BE2C (cell line): ENCODE measurements around the gene GATA1.

ENCODE experiments used
- DNase-seq: peaks from one replicate; pipeline ENCODE4 v3.0.0-alpha.2; 2020
- H3K27me3 ChIP-seq: fragments of 250-450 bp; sonication (Bioruptor Pico); 2 replicates; pipeline ENCODE4 v1.5.1; 2020; ENCODE audit warnings: mild to moderate bottlenecking
- H3K36me3 ChIP-seq: fragments of 250-450 bp; sonication (Bioruptor Pico); 2 replicates; pipeline ENCODE4 v1.5.1; 2020; ENCODE audit warnings: mild to moderate bottlenecking
- H3K4me1 ChIP-seq: fragments of 250-450 bp; sonication (Bioruptor Pico); 2 replicates; pipeline ENCODE4 v1.5.1; 2020
- H3K4me3 ChIP-seq: 2 replicates; pipeline ENCODE4 v1.5.1; 2011; ENCODE audit warnings: low read depth, low read length
- H3K9me3 ChIP-seq: fragments of 250-450 bp; sonication (Bioruptor Pico); 2 replicates; pipeline ENCODE4 v1.5.1; 2020
- CTCF ChIP-seq: IDR thresholded peaks from 2 replicates; pipeline ENCODE4 v1.5.1; 2012; ENCODE audit warnings: mild to moderate bottlenecking, low read depth, low read length

GATA1 gene

DNA sequence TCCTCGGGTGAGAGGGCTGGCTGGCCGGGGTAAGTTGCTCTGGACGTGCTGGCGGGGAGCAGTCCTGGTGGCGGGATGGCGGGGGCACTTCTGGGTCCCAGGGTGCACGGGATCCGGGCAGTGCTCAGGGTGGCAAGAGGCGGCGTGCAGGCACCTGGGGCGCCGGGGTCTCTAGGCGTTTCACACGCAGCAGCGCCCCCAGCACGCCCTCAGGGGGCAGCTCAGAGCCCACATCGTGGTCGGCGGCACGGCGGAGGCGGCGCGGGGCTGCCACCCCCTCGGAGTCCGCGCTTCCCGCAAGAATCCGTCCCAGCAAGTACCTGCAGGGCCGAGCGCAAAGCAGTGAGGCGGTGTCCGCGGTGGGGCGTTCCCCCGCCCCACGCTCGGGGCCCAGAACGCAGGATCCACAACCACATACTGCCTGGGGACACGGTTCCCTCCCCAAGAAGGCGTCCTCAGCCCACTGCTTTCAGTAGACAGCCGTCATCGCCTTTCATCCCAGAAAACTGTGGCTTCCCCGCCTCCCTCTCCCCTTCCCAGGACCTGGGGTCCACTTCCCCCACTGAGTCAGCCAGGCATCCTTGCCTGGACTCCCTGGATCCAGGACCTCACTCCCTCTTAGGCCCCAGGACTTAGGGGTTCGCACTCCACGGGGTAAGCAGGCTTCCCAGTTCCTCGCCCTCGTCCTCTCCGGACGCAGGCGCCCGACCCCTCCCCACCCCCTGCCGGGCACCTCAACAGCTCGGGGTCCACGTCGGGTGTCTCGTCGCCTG is 44.9 kb downstream of the GATA1 start:
- no peaks in the 10 kb centered on the region for H3K9me3 ChIP-seq
- TF ChIP-seq CTCF: no peak
- no peaks in the 10 kb centered on the region for H3K4me1 ChIP-seq
- H3K4me3 ChIP-seq: no peak overlapping the region
- H3K36me3 ChIP-seq: no peaks in the 10 kb centered on the region
- no peaks in the 10 kb centered on the region for H3K27me3 ChIP-seq
- DNase-seq: no peak

- no peak for DNase-seq
- Histone ChIP-seq H3K9me3 (no peaks in the 10 kb centered on the region), H3K36me3 (no peaks in the 10 kb centered on the region), H3K27me3 (no peaks in the 10 kb centered on the region), H3K4me1 (no peaks in the 10 kb centered on the region), H3K4me3 (no peak overlapping the region)
- no peak for TF ChIP-seq CTCF
These were observed 45.5 kb downstream of the GATA1 start for GRCh38 chrX:48831909-48832291.

DNA sequence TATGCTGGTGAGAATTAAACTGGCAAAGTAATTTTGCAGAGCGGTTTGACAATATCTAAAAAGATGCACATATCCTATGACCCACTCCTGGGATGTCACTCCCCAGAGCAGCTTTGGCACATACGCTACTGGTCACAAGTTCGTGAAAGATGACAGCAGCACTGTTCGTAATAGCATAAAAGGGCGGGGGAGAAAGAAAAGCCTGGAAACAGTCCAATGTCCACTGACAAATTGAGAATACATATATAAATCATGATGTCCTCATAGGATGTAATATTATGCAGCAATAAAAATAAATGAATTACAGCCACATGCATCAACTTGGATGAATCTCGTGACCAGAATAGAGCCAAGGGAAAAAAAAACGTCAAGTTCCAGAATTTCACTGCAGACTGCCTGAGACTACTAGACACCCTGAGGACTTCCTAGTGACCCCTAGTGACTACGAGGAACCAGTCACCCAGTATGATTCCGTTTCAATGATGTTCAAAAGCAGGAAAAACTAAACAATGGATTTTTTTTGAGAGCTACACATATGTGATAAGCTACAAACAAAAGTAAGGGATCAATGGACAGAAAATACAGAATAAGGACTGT is 47.2 kb downstream of the GATA1 start:
- Histone ChIP-seq H3K27me3 (no peaks in the 10 kb centered on the region), H3K9me3 (no peaks in the 10 kb centered on the region), H3K4me1 (no peaks in the 10 kb centered on the region), H3K36me3 (no peaks in the 10 kb centered on the region), H3K4me3 (peak overlapping the region; percentile 79)
- DNase-seq: no peak
- peak; percentile 43 for TF ChIP-seq CTCF

DNA sequence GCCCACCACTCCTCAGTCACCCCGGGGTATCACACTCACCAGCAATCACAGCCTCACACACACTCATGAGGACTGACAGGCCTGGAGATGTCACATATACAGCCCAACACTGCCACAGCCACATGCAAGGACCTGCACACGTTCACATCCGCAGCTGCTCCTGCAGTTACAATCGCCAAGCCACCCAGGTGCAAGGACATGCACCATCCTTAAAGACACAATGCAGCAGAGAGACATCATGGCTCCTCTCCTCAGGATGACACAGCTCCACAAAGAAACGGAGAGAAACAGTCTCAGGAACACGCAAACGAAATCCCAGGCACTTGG is 48.0 kb downstream of the GATA1 start:
- Histone ChIP-seq H3K9me3 (no peaks in the 10 kb centered on the region), H3K27me3 (no peaks in the 10 kb centered on the region), H3K4me1 (no peaks in the 10 kb centered on the region), H3K4me3 (peak overlapping the region; percentile 79), H3K36me3 (no peaks in the 10 kb centered on the region)
- TF ChIP-seq CTCF: no peak
- no peak for DNase-seq

GRCh38 chrX:48835524-48836329 is 49.3 kb downstream of the GATA1 start, which contains the start of gene PCSK1N:
Gene PCSK1N (minus strand): TSS chrX:48835610. CDS start chrX:48835532, 78 bp downstream.
- Histone ChIP-seq H3K9me3 (no peaks in the 10 kb centered on the region), H3K27me3 (no peaks in the 10 kb centered on the region), H3K4me3 (peak within 1 kb of the TSS; percentile 79), H3K4me1 (no peaks in the 10 kb centered on the region), H3K36me3 (no peaks in the 10 kb centered on the region)
- TF ChIP-seq CTCF: no peak
- DNase-seq: peak; percentile 78

GRCh38 chrX:48839686-48840085 is 53.3 kb downstream of the GATA1 start:
- no peaks in the 10 kb centered on the region for H3K27me3 ChIP-seq
- TF ChIP-seq CTCF: no peak
- H3K36me3 ChIP-seq: no peaks in the 10 kb centered on the region
- H3K9me3 ChIP-seq: no peaks in the 10 kb centered on the region
- no peak overlapping the region for H3K4me3 ChIP-seq
- H3K4me1 ChIP-seq: no peaks in the 10 kb centered on the region
- no peak for DNase-seq
